ENCODE results near the gene SNX10.
A peak's percentile ranks its signal among the peaks of the same experiment; 100 is the strongest.

The SNX10 gene

DNA sequence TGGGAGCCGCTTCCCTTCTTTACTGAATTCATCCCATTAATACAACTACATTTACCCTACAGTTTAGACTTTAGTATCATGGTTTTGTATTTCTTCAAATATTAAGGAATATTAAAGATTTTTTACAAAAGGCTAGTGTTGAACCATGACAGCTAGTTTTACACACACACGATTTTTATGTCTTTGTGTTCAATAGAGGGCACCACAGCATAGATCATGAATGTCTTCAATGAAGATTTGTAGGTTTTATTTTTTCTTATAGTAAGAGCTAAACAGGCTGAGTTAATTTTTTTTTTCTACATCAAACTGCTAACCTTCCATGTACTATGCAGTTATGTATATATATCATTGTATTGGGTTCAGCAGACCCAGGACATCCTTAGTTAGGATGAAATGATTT is 76.9 kb downstream of the SNX10 start:
- DNase-seq (ENCODE audit: extremely low read depth, low read depth) = no peak
- TF ChIP-seq, protein P1, sequence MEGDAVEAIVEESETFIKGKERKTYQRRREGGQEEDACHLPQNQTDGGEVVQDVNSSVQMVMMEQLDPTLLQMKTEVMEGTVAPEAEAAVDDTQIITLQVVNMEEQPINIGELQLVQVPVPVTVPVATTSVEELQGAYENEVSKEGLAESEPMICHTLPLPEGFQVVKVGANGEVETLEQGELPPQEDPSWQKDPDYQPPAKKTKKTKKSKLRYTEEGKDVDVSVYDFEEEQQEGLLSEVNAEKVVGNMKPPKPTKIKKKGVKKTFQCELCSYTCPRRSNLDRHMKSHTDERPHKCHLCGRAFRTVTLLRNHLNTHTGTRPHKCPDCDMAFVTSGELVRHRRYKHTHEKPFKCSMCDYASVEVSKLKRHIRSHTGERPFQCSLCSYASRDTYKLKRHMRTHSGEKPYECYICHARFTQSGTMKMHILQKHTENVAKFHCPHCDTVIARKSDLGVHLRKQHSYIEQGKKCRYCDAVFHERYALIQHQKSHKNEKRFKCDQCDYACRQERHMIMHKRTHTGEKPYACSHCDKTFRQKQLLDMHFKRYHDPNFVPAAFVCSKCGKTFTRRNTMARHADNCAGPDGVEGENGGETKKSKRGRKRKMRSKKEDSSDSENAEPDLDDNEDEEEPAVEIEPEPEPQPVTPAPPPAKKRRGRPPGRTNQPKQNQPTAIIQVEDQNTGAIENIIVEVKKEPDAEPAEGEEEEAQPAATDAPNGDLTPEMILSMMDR (IDR thresholded peaks at IDR 0.05; ENCODE audit: low read depth, low read length) = no peak

DNA sequence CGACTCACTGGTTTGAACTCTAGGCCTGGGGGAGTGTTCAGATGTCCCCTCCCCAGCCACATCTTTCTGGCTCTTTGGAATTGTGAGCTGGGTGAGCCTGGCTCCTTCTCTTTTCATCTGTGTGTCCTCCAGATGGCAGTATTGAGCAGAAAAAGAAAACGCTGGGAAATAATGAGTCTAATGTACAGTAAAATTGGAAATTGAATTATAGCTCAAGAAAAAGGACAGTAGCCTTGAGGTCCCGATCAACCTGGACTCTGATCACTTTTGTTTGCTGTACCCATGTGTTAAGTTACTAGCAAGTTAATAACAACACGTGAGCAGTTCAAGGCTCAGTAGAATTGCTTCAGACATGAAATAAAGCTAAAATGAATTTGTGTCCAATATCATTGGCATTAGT is 77.9 kb downstream of the SNX10 start:
- DNase-seq (ENCODE audit: extremely low read depth, low read depth) = peak; percentile 2
- TF ChIP-seq, protein P1 (IDR thresholded peaks at IDR 0.05; ENCODE audit: low read depth, low read length) = peak; percentile 77

DNA sequence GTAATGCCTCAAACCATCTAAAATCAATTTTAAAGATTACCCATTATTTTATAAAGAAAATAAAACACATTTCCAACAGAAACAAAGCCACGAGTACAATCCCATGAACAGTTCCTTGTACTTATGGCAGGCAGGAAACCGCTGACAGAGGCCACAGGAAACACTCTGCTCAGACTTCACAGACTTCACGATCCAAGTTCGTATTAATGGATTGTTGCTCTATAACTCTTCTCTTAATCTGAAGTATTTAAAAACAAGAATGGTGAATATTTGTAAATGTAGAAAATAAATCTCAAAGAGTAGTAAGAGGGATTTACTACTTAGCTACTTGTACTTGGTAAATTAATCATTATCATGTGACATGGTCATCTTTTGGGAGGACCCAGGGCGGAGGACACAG is 78.3 kb downstream of the SNX10 start:
- TF ChIP-seq, protein P1 (IDR thresholded peaks at IDR 0.05; ENCODE audit: low read depth, low read length) = no peak
- no peak for DNase-seq (ENCODE audit: extremely low read depth, low read depth)

DNA sequence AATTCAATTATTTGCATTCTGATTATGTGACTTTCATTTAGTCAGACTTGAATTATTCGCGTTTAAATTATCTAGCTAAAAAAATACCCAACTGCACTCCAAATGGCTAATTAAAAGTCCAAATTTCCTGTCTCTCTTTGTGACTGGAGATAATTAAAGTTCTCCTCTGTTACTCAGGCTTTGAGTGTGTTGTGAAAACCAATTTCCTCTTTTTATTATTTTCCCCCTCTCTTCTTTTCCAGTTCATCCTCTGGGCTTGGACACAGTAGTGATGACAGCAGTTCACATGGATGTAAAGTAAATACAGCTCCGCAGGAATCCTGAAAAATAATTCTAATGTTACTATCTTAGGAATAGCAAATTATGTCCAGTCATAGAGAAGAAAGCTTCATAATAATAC is 80.6 kb downstream of the SNX10 start:
- TF ChIP-seq, protein P1 (IDR thresholded peaks at IDR 0.05; ENCODE audit: low read depth, low read length) = no peak
- no peak for DNase-seq (ENCODE audit: extremely low read depth, low read depth)

DNA sequence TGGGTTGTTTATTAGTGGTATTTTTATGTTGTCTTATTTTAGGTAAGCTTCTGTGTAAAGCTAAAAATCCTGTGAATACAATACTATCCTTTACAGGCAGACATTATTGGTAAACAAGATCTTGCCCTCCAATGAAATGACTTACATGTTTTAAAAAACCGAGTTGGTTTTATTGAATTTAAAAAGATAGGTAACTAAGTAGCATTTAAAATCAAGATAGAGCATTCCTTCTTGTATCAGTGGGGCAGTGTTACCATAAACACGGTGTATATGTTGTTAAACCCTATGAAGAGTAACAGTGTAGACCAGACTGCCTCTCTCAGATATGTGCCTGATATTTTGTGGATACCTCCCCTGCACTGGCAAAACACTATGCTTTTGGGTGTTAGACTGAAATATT is 81.0 kb downstream of the SNX10 start:
- TF ChIP-seq, protein P1 (IDR thresholded peaks at IDR 0.05; ENCODE audit: low read depth, low read length) = no peak
- no peak for DNase-seq (ENCODE audit: extremely low read depth, low read depth)

DNA sequence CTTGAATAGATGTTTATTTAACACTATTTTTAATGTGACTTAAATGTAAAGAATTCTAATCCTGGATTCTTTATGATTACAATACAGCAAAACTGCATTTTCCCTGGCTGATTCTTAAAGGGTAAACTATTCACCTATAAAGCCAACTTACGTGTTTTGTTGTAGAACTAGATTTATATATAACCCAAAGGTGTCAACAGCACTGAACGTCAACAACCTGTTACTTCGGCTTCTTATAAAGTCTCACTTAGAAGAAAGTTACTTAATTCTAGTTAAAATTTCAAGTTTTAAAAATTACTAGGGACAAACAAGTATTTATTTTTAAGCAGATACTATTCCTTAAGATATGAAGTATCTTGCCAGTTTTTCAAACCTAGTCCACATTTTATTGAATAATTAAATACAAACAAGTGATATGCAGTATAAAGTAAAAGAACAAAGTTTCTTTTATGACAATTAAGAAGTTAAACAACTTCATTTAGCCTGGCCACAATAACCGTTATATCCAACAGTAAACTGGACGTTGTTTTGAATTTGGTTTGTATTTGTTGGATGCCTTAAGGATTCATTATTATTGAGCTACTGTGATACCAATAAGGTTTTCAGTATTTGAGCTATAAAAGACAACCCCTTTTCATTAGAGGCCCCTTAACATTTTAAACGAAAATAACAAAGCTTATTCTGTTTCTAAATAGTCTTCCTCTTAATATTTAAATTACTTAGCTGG is 83.1 kb downstream of the SNX10 start:
- DNase-seq (ENCODE audit: extremely low read depth, low read depth) = no peak
- TF ChIP-seq, protein P1 (IDR thresholded peaks at IDR 0.05; ENCODE audit: low read depth, low read length) = no peak

DNA sequence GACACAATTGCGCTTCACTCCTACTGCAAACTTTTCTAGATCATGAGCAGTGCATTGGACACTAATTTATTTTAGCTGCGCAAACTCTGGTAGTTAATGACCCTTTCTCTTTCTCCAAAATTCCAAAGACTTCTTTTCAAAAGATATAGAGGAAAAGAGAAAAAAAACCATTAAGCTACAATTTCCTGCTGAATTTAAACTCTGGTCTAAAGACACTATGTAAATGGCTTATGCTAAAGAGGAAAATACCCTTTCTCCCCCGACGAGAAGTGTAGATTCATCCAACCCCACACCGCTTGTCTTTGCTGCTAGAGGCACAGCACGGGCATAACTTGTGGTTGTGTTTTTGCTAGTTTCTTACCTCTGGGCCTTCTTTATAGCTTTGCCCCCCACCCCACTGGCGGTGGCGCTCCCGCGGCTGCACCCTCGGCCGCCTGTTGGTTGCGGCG is 84.1 kb downstream of the SNX10 start:
- no peak for DNase-seq (ENCODE audit: extremely low read depth, low read depth)
- TF ChIP-seq, protein P1 (IDR thresholded peaks at IDR 0.05; ENCODE audit: low read depth, low read length) = no peak

Measured in AG09319 (cell line).